Fibroblast of lung (primary cell): ENCODE results near the gene CDC5L. TPM values are rescaled to one million over a fixed set of nuclear protein-coding genes. Genes with fewer than 3 reads are reported as not detected.
A peak's percentile ranks its signal among the peaks of the same experiment; 100 is the strongest.
"Not testable (repeated sequence)": the region's sequence is repeated elsewhere in the genome, so short reads cannot be mapped to it uniquely, and the experiment has no call there.

Experiments used
- DNase-seq, 2 donors: peaks; one replicate each; pipeline versions ENCODE4 v3.0.0 to v3.0.0-alpha.2; 2010; ENCODE audit warnings: low read depth in 2 of 2
- H2AFZ ChIP-seq: 2 replicates; pipeline ENCODE4 v1.5.1; 2012; ENCODE audit warnings: low read length, control low read depth, inconsistent platforms
- H3K27ac ChIP-seq: 2 replicates; pipeline ENCODE4 v1.5.1; 2011; ENCODE audit warnings: low read length, control low read depth; ENCODE audit not compliant: insufficient read depth
- H3K27me3 ChIP-seq: 2 replicates; pipeline ENCODE4 v1.5.1; 2011; ENCODE audit warnings: mild to moderate bottlenecking, low read length; ENCODE audit not compliant: control insufficient read depth, insufficient read depth
- H3K36me3 ChIP-seq: 2 replicates; pipeline ENCODE4 v1.5.1; 2011; ENCODE audit warnings: low read length; ENCODE audit not compliant: control insufficient read depth, insufficient read depth
- H3K4me1 ChIP-seq: 2 replicates; pipeline ENCODE4 v1.5.1; 2011; ENCODE audit warnings: low read length; ENCODE audit not compliant: control insufficient read depth, insufficient read depth; ENCODE audit errors: extremely low read depth
- H3K4me2 ChIP-seq: 2 replicates; pipeline ENCODE4 v1.5.1; 2011; ENCODE audit warnings: low read length, control low read depth; ENCODE audit not compliant: insufficient read depth; ENCODE audit errors: extremely low read depth
- H3K4me3 ChIP-seq, 4 experiments: fragments of 200-600 bp in 1 of 4; sonication (generic) in 1 of 4; replicated peaks in 1 of 4; 2 replicates each; pipeline ENCODE4 v1.5.1; 2011 to 2016; ENCODE audit warnings: low read length in 4 of 4, low read depth in 3 of 4, mild to moderate bottlenecking in 3 of 4, control low read depth in 2 of 4, inconsistent platforms in 1 of 4, mixed read lengths in 1 of 4; ENCODE audit not compliant: insufficient read depth in 1 of 4; ENCODE audit errors: control extremely low read depth in 1 of 4
- H3K79me2 ChIP-seq: 2 replicates; pipeline ENCODE4 v1.5.1; 2012; ENCODE audit warnings: mild to moderate bottlenecking, low read length, inconsistent platforms; ENCODE audit not compliant: control insufficient read depth, insufficient read depth
- H3K9ac ChIP-seq: 2 replicates; pipeline ENCODE4 v1.5.1; 2011; ENCODE audit warnings: mild to moderate bottlenecking, low read length, control low read depth; ENCODE audit not compliant: insufficient read depth
- H3K9me3 ChIP-seq: 2 replicates; pipeline ENCODE4 v1.5.1; 2012; ENCODE audit warnings: low read depth, low read length; ENCODE audit not compliant: control insufficient read depth, insufficient read depth
- H4K20me1 ChIP-seq: 2 replicates; pipeline ENCODE4 v1.5.1; 2011; ENCODE audit warnings: low read length; ENCODE audit not compliant: control insufficient read depth, insufficient read depth; ENCODE audit errors: extremely low read depth
- EZH2 ChIP-seq: IDR thresholded peaks from 2 replicates; pipeline ENCODE4 v1.5.1; 2012; ENCODE audit warnings: low read length, control low read depth, mild to moderate bottlenecking; ENCODE audit errors: missing control alignments
- polyA plus RNA-seq, 2 donors: library from polyadenylated mRNA; depleted of rRNA in 1 of 2; stranded (reverse) in 1 of 2; unstranded in 1 of 2; fragments of >200 nt; gene quantifications; 2 replicates each; pipeline ENCODE4 v1.2.1, GENCODE V29; 2011 to 2012; ENCODE audit warnings: missing spikeins in 1 of 2
- total RNA-seq: library from RNA; depleted of rRNA; stranded (reverse); fragments of >200 nt; gene quantifications from 2 replicates; pipeline ENCODE4 v1.2.1, GENCODE V29; 2014
- TF ChIP-seq, protein P1 (sequence below), 2 donors: IDR thresholded peaks in 1 of 2; conservative IDR thresholded peaks in 1 of 2; 1 replicate in 1 of 2; 2 replicates in 1 of 2; pipeline ENCODE4 v1.5.1; 2011 to 2012; ENCODE audit warnings: low read length in 2 of 2, control low read depth in 1 of 2, inconsistent platforms in 1 of 2, low read depth in 1 of 2, mild to moderate bottlenecking in 1 of 2

Gene CDC5L
- total and polyA plus RNA-seq, 2 donors (not counting 1 experiment from before 2014, with no cell fraction given) = 18.7 to 22.5 TPM

DNA sequence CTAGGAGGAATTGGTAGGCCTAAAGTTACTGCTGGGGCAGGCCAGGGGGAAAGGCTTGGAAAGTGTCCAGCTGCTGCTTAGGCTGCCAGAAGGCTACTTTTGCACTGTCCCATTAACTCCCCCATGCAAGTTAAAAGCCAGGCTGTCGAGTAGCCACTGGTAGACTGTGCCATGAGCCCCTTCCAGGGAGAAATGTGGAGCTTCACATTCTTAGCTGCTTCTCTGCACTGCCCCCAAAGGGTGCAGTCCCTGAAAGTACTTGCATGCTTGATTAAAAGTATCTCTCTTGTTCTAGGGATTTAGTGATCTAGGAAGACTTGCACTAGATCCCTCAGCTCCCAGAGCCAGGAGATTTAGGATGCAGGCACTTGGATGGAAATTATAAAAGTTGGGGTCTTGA is 57.3 kb downstream of the CDC5L start:
- no peaks in the 10 kb centered on the region for H3K9me3 ChIP-seq
- no peak overlapping the region for H3K9ac ChIP-seq
- peaks cover 5% of the 10 kb centered on the region for H3K36me3 ChIP-seq
- H3K27me3 ChIP-seq = no peaks in the 10 kb centered on the region
- no peak overlapping the region for H3K27ac ChIP-seq
- H4K20me1 ChIP-seq = no peaks in the 10 kb centered on the region
- no peak overlapping the region for H2AFZ ChIP-seq
- no peak for TF ChIP-seq EZH2
- TF ChIP-seq, protein P1, sequence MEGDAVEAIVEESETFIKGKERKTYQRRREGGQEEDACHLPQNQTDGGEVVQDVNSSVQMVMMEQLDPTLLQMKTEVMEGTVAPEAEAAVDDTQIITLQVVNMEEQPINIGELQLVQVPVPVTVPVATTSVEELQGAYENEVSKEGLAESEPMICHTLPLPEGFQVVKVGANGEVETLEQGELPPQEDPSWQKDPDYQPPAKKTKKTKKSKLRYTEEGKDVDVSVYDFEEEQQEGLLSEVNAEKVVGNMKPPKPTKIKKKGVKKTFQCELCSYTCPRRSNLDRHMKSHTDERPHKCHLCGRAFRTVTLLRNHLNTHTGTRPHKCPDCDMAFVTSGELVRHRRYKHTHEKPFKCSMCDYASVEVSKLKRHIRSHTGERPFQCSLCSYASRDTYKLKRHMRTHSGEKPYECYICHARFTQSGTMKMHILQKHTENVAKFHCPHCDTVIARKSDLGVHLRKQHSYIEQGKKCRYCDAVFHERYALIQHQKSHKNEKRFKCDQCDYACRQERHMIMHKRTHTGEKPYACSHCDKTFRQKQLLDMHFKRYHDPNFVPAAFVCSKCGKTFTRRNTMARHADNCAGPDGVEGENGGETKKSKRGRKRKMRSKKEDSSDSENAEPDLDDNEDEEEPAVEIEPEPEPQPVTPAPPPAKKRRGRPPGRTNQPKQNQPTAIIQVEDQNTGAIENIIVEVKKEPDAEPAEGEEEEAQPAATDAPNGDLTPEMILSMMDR (conservative IDR thresholded peaks at IDR 0.05 in 1 of 2, IDR thresholded peaks at IDR 0.05 in 1 of 2; ENCODE audit: low read depth in 1 of 2, low read length in 2 of 2) = no peak
- DNase-seq = no peak
- H3K4me1 ChIP-seq = peaks cover 6% of the 10 kb centered on the region
- peaks cover 4% of the 10 kb centered on the region for H3K79me2 ChIP-seq
- no peak overlapping the region for H3K4me3 ChIP-seq
- H3K4me2 ChIP-seq = no peak overlapping the region

DNA sequence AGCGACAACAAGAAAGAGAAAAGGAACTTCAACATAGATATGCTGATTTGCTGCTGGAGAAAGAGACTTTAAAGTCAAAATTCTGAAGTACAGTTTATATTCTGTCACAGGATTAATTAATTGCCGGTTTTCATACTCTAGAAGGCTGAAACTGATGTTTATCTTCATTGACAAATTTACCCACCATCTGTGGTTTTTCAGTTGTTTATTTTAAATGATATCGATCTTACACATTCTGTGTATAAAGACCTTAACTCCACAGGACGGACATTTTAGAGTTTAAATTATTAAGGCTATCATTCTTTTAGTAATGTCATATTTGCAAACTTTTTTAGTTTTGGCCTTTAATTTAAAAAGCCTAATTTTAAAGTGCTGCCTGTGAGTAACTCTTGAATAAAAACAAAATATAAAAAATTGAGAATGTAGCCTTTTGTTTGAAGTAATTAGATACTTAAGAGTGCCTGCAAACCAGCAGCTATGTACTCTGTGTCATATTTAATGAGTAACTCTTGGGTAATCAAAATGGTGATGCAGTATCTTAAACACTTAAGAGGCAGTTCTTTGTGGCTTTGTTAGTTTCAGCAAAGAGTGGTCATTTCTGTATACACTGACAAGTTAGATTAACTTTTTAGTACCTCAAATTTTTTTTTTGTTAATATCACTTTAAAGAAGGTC is 59.3 kb downstream of the CDC5L start:
- Histone ChIP-seq H3K4me3 (peak overlapping the region in 1 of 4 experiments; percentile 11), H3K4me1 (peaks cover 8% of the 10 kb centered on the region), H3K79me2 (peaks cover 4% of the 10 kb centered on the region), H3K9ac (no peak overlapping the region), H3K27ac (peak overlapping the region; percentile 41), H2AFZ (no peak overlapping the region), H3K4me2 (peak overlapping the region; percentile 33), H3K9me3 (no peaks in the 10 kb centered on the region), H3K27me3 (no peaks in the 10 kb centered on the region), H3K36me3 (peaks cover 5% of the 10 kb centered on the region), H4K20me1 (no peaks in the 10 kb centered on the region)
- TF ChIP-seq, protein P1 (conservative IDR thresholded peaks at IDR 0.05 in 1 of 2, IDR thresholded peaks at IDR 0.05 in 1 of 2; ENCODE audit: low read depth in 1 of 2, low read length in 2 of 2) = no peak
- no peak for TF ChIP-seq EZH2
- DNase-seq = peak; percentile 90 to 94

DNA sequence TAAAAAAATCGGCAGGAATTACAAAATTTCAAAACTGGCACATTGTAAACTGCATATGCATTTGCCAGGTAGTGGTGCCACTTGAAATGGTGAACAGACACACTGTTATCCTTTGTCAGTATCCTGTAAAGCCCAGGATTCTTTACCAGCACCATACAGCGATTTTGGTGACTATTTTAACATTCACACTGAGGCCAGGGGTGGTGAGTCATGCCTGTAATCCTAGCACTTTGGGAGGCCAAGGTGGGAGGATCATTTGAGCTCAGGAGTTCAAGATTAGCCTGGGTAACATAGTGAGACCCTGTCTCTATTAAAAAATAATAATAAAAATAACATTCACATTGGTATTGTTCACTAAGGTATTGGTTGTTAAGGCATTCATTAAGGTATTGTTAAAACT is 61.7 kb downstream of the CDC5L start:
- not testable (repeated sequence) for H3K36me3 ChIP-seq, H4K20me1 ChIP-seq, H3K9ac ChIP-seq, H3K9me3 ChIP-seq, H2AFZ ChIP-seq, H3K79me2 ChIP-seq, H3K27me3 ChIP-seq, H3K4me3 ChIP-seq, H3K27ac ChIP-seq, H3K4me2 ChIP-seq, DNase-seq
- peaks cover 20% of the 10 kb centered on the region for H3K4me1 ChIP-seq
